ENCODE data around the gene KAZN.

The KAZN gene

GRCh38 chr1:14746393-14746792 lies 147.9 kb downstream of the KAZN start:
- DNase-seq (ENCODE audit: low read depth), result no peak
- no peak overlapping the region for H3K4me3 ChIP-seq (ENCODE audit: low read depth, low read length)
- no peak for TF ChIP-seq CTCF (IDR thresholded peaks at IDR 0.05; ENCODE audit: control insufficient read depth, extremely low read depth, insufficient read depth)

DNA sequence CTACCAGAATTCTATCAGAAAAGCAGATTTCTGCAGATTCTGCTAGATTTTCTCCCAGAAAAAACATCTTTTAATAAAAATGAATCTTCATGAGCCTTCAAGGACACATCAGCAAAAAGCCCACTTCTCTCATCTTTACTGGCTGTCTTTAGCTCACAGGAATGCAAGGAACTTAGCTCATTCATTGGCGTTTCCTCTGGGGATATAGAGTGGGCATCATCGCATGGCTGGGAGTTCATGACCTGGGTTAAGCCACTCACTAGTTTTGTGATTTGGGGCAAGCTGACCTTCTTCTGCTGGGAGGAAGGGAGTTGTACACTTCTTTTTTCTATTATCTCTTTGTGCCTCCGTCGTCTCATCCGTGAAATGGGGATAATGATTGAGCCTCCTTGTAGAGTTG lies 149.7 kb downstream of the KAZN start:
- no peak overlapping the region for H3K4me3 ChIP-seq (ENCODE audit: low read depth, low read length)
- no peak for DNase-seq (ENCODE audit: low read depth)
- TF ChIP-seq CTCF (IDR thresholded peaks at IDR 0.05; ENCODE audit: control insufficient read depth, extremely low read depth, insufficient read depth), result no peak

DNA sequence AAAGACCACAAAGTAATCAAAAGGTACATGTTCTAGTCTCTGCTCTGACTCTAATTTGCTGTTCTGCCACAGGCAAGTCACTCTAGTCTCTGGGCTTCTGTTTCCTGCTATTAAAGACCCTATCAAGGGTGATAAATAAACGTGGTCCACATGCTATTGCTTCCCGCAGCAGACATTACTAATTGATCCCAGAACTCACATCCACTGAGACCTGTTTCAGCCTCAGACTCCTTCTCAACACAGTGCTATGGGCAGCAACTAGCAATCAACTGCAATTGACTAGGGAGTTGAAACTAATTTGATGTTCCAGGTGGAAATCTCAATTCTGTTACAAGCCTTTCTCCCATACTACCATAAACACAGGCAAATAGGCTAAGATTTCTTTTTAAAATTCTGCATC lies 150.5 kb downstream of the KAZN start:
- TF ChIP-seq CTCF (IDR thresholded peaks at IDR 0.05; ENCODE audit: control insufficient read depth, extremely low read depth, insufficient read depth), result no peak
- no peak for DNase-seq (ENCODE audit: low read depth)
- no peak overlapping the region for H3K4me3 ChIP-seq (ENCODE audit: low read depth, low read length)

DNA sequence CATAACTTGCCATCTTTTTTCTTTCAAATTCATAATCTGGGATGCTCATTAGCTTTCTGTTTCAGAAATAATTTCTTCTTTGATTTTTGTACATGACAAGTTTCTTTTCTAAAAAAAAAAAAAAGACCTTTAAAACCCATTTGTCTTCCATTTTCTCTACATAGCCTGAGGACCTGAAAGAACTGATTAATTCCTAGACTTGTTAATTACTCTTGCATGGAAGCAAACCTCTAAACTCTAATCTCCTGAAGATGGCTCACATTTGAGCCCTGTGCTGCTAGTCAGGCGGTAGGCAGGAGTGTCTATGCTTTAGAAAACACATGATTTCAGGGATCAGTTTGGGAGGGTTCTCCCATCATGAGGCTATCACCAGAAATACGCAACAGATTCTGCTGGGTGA lies 152.0 kb downstream of the KAZN start:
- no peak for TF ChIP-seq CTCF (IDR thresholded peaks at IDR 0.05; ENCODE audit: control insufficient read depth, extremely low read depth, insufficient read depth)
- no peak for DNase-seq (ENCODE audit: low read depth)
- H3K4me3 ChIP-seq (ENCODE audit: low read depth, low read length), result no peak overlapping the region

DNA sequence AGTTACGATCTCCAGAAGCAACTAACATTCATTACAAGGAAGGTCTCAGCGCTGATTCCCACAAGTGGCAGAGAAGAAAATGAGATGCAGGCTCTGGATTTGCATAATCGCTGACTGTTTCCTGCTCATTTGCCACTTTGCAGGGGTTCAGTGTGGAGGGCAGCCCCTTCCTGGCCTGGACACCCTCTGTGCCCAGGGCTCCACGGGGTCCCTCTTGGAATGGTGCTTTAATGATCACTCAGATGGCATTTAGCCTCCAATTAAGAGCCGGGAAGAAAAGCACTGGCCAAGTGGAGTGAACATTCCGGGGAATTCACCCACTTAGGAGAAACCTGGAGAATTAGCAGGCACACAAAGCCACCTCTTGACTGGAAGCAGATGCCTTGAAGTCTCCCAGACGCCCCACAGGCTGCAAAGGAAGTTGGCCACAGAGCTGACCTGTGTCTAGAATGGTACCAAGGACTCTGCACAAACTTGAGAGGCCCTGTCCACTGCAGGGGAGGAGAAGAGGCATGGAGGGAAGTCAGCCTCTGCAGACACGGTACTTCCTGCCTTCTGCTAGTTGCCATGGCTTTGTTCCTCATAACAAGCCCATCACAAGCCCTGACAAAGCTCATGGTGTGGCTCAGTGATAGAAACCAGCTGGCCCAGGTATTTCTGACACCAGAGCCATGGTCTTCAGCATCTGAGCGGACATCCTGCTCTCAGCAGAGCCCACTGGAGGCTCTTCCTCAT lies 157.2 kb downstream of the KAZN start:
- TF ChIP-seq CTCF (IDR thresholded peaks at IDR 0.05; ENCODE audit: control insufficient read depth, extremely low read depth, insufficient read depth), result no peak
- DNase-seq (ENCODE audit: low read depth), result no peak
- no peak overlapping the region for H3K4me3 ChIP-seq (ENCODE audit: low read depth, low read length)

- no peak for TF ChIP-seq CTCF (IDR thresholded peaks at IDR 0.05; ENCODE audit: control insufficient read depth, extremely low read depth, insufficient read depth)
- no peak overlapping the region for H3K4me3 ChIP-seq (ENCODE audit: low read depth, low read length)
- DNase-seq (ENCODE audit: low read depth), result no peak
Observed at GRCh38 chr1:14756589-14757285, 158.3 kb downstream of the KAZN start.

DNA sequence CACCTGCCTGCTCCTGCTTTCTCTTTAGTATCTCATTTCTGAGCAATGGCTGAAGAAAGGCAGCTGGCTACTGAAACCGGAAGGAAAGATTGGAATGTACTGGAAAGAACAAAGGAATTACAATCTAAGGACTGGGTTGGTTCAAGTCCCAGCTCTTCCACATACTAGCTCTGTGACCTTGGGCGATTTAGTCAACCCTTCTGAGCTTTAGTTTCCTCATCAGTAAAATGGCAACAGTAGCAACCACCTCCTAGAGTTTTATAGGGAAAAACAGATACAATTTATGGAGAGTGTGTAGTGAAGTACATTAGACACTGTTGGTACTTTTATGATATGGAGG lies 158.8 kb downstream of the KAZN start:
- TF ChIP-seq CTCF (IDR thresholded peaks at IDR 0.05; ENCODE audit: control insufficient read depth, extremely low read depth, insufficient read depth), result no peak
- DNase-seq (ENCODE audit: low read depth), result no peak

More for the DNA sequence above, 158.8 kb downstream of the KAZN start:
- no peak overlapping the region for H3K4me3 ChIP-seq (ENCODE audit: low read depth, low read length)

Data from LNCaP clone FGC (cell line).